HepG2 (cell line): Measurements from ENCODE around the gene TSC22D4. TPM values are rescaled to one million over a fixed set of nuclear protein-coding genes. Genes with fewer than 3 reads are reported as not detected.
A peak's percentile ranks its signal among the peaks of the same experiment; 100 is the strongest.

Source experiments
- CTCF ChIP-seq: sonication (generic); formaldehyde crosslinking; IDR thresholded peaks from 2 replicates; pipeline ENCODE4 v1.5.0; 2020; ENCODE audit warnings: mild to moderate bottlenecking, missing genetic modification reagents, moderate library complexity
- GPN1 ChIP-seq: sonication (generic); formaldehyde crosslinking; IDR thresholded peaks from 2 replicates; pipeline ENCODE4 v1.5.1; 2020; ENCODE audit warnings: missing genetic modification reagents, borderline replicate concordance
- JARID2 ChIP-seq: sonication (generic); formaldehyde crosslinking; IDR thresholded peaks from 2 replicates; pipeline ENCODE4 v1.8.1; 2023; ENCODE audit warnings: missing genetic modification reagents, inconsistent platforms; ENCODE audit not compliant: insufficient replicate concordance
- KMT2A ChIP-seq: sonication (generic); formaldehyde crosslinking; IDR thresholded peaks from 2 replicates; pipeline ENCODE4 v1.4.0; 2020; ENCODE audit warnings: missing genetic modification reagents
- MTA1 ChIP-seq: sonication (generic); formaldehyde crosslinking; IDR thresholded peaks from 2 replicates; pipeline ENCODE4 v1.4.0; 2020; ENCODE audit warnings: missing genetic modification reagents, mild to moderate bottlenecking, borderline replicate concordance
- PHF5A ChIP-seq: IDR thresholded peaks from one replicate; pipeline ENCODE4 v1.6.1; 2018; ENCODE audit warnings: low read depth, missing genetic modification reagents; ENCODE audit not compliant: unreplicated experiment
- PTBP1 ChIP-seq: fragments of 200-400 bp; formaldehyde crosslinking; IDR thresholded peaks from 2 replicates; pipeline ENCODE4 v1.6.1; 2018; ENCODE audit warnings: low read length, low read depth; ENCODE audit not compliant: poor library complexity, severe bottlenecking
- RFXAP ChIP-seq: sonication (generic); formaldehyde crosslinking; IDR thresholded peaks from 2 replicates; pipeline ENCODE4 v1.4.0; 2020; ENCODE audit warnings: missing genetic modification reagents, borderline replicate concordance
- SMAD3 ChIP-seq: sonication (generic); formaldehyde crosslinking; IDR thresholded peaks from 2 replicates; pipeline ENCODE4 v1.4.0; 2020; ENCODE audit warnings: missing genetic modification reagents
- TBX3 ChIP-seq: fragments of 450-650 bp; IDR thresholded peaks from 2 replicates; pipeline ENCODE4 v1.6.1; 2017; ENCODE audit warnings: antibody characterized with exemption, mild to moderate bottlenecking, inconsistent platforms, borderline replicate concordance
- TOE1 ChIP-seq: sonication (generic); formaldehyde crosslinking; IDR thresholded peaks from 2 replicates; pipeline ENCODE4 v1.4.0; 2020; ENCODE audit warnings: mild to moderate bottlenecking, missing genetic modification reagents
- ZBED4 ChIP-seq: sonication (generic); formaldehyde crosslinking; IDR thresholded peaks from 2 replicates; pipeline ENCODE4 v1.4.0; 2020; ENCODE audit warnings: missing genetic modification reagents, borderline replicate concordance
- ZFP37 ChIP-seq: sonication (generic); formaldehyde crosslinking; IDR thresholded peaks from 2 replicates; pipeline ENCODE4 v1.4.0; 2020; ENCODE audit warnings: missing genetic modification reagents, borderline replicate concordance
- ZIK1 ChIP-seq: sonication (generic); formaldehyde crosslinking; IDR thresholded peaks from 2 replicates; pipeline ENCODE4 v1.5.0; 2020; ENCODE audit warnings: mild to moderate bottlenecking, low read depth, missing genetic modification reagents, borderline replicate concordance
- ZNF136 ChIP-seq: sonication (generic); formaldehyde crosslinking; IDR thresholded peaks from 2 replicates; pipeline ENCODE4 v1.8.1; 2022; ENCODE audit warnings: low read depth, mild to moderate bottlenecking, moderate library complexity, missing genetic modification reagents
- ZNF34 ChIP-seq: sonication (generic); formaldehyde crosslinking; IDR thresholded peaks from 2 replicates; pipeline ENCODE4 v1.4.0; 2020; ENCODE audit warnings: mild to moderate bottlenecking, missing genetic modification reagents, borderline replicate concordance
- ZNF382 ChIP-seq: sonication (generic); formaldehyde crosslinking; IDR thresholded peaks from 2 replicates; pipeline ENCODE4 v1.5.0; 2020; ENCODE audit warnings: missing genetic modification reagents, mild to moderate bottlenecking, borderline replicate concordance
- ZNF556 ChIP-seq: sonication (generic); formaldehyde crosslinking; IDR thresholded peaks from 2 replicates; pipeline ENCODE4 v1.4.0; 2020; ENCODE audit warnings: mild to moderate bottlenecking, missing genetic modification reagents, borderline replicate concordance
- ZNF569 ChIP-seq: sonication (generic); formaldehyde crosslinking; IDR thresholded peaks from 2 replicates; pipeline ENCODE4 v1.5.0; 2020; ENCODE audit warnings: mild to moderate bottlenecking, missing genetic modification reagents, moderate library complexity, borderline replicate concordance
- ZNF652 ChIP-seq: IDR thresholded peaks from 2 replicates; pipeline ENCODE4 v1.6.1; 2016; ENCODE audit warnings: low read depth, borderline replicate concordance
- ZSCAN21 ChIP-seq: sonication (generic); formaldehyde crosslinking; IDR thresholded peaks from 2 replicates; pipeline ENCODE4 v1.8.0; 2022; ENCODE audit warnings: mild to moderate bottlenecking, missing genetic modification reagents, moderate library complexity, borderline replicate concordance
- polyA plus RNA-seq, 8 experiments: library from polyadenylated mRNA; depleted of rRNA in 3 of 8; stranded (reverse) in 7 of 8; unstranded in 1 of 8; fragments of >200 nt; fragmentation: Illumina TruSeq in 4 of 8; extraction: Trizol in 4 of 8; gene quantifications; 2 replicates each; pipeline versions ENCODE4 v1.2.1 to v1.2.3, GENCODE V29; 2011 to 2016; ENCODE audit warnings: low read depth in 4 of 8, missing spikeins in 1 of 8, mixed read lengths in 1 of 8; ENCODE audit not compliant: insufficient read depth in 1 of 8
- total RNA-seq, 5 experiments: library from RNA; depleted of rRNA; stranded (reverse); fragments of >200 nt; fragmentation: Illumina TruSeq; extraction: Trizol; gene quantifications; 2 replicates each; pipeline ENCODE4 v1.2.3, GENCODE V29; 2016; ENCODE audit warnings: low read depth in 1 of 5
- TF ChIP-seq, protein P1 (sequence below): sonication (generic); formaldehyde crosslinking; IDR thresholded peaks from 2 replicates; pipeline ENCODE4 v1.8.1; 2023; ENCODE audit warnings: mild to moderate bottlenecking, moderate library complexity, missing genetic modification reagents

Gene TSC22D4
- total and polyA plus RNA-seq, 2 of the 13 experiments (the other 11 are each of a cell fraction or from before 2014, with no cell fraction given) = 7.7 to 8.7 TPM

DNA sequence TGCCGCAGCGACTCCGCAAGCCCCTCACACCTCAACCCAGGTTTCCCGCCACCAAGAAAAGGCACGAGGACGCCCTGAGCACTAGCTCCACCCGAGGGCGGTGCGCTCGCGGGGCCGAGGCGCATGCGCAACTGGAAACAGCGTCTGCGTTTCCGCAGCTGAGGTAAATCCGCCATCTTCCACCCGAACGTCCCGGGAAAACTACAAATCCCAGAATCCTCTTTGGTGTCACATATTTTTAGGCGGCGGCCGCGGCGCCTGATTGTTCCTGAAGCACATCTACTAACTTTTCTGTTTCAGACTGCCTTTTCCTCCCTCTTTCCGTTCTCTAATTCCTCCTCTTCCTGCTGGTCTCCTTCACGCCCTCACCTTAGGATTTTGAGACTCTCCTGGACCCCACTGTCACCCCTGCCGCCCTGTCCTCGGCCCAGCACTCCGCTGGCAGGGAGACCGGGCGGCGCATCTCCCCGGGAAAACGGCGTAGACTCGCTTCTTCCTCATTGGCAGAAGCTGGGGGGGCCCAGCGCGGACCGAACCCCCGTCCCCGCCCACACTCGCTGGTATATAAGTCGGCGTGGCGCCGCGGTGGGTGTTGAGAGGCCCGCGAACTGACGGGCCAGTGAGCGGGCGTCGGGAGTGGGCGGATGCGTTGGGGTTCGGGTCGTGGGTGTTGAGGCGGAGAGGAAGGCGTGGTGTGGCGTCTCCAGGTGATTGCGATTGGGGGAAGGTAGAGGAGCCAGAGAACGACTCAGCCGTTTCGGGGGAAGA is 50.6 kb downstream of the TSC22D4 start, which contains the start of gene ZCWPW1 (continued):
- 0 out of 2 replicates have a peak, but pooled peaks have one; percentile 47 for TF ChIP-seq TOE1
- no peak; the same call in 1 of the 2 replicates for TF ChIP-seq ZIK1 (CRISPR knock-in tag)
- peak; percentile 37 for TF ChIP-seq PHF5A (CRISPR knock-in tag)
- TF ChIP-seq ZNF569 (CRISPR knock-in tag) = 0 out of 2 replicates have a peak, but pooled peaks have one; percentile 45
- peak; percentile 41 for TF ChIP-seq ZBED4
- peak; percentile 85; the same call in 1 of the 2 replicates for TF ChIP-seq ZNF556 (CRISPR knock-in tag)
- TF ChIP-seq SMAD3 (CRISPR knock-in tag) = no peak; the same call in 1 of the 2 replicates
- no peak for TF ChIP-seq TBX3
- no peak; the same call in 1 of the 2 replicates for TF ChIP-seq ZSCAN21 (CRISPR knock-in tag)
- TF ChIP-seq ZNF382 (CRISPR knock-in tag) = no peak
- TF ChIP-seq CTCF (CRISPR knock-in tag) = peak; percentile 25
- no peak for TF ChIP-seq ZNF34 (CRISPR knock-in tag)
- TF ChIP-seq ZNF136 (CRISPR knock-in tag) = 0 out of 2 replicates have a peak, but pooled peaks have one; percentile 25
- TF ChIP-seq JARID2 (CRISPR knock-in tag) = peak; percentile 9
- TF ChIP-seq ZNF652 = no peak; the same call in 1 of the 2 replicates
- TF ChIP-seq, protein P1, sequence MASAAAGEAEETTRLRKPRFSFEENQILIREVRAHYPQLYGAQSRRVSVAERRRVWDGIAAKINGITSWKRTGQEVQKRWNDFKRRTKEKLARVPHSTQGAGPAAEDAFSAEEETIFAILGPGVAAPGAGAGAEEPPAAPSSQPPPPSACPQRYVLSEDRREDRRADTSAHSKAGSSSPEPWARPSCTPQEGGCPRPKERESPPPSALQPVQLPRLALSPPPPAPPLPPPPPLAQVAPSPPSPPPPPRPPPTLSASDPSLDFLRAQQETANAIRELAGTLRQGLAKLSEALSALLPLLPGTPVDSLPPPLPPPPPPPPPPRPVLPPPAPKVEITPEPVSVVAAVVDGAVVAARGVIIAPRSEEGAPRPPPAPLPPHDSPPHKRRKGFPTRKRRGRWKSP (CRISPR knock-in tag) = 0 out of 2 replicates have a peak, but pooled peaks have one; percentile 8
- TF ChIP-seq MTA1 = peak; percentile 19; the same call in 1 of the 2 replicates
- peak; percentile 68; the same call in 1 of the 2 replicates for TF ChIP-seq RFXAP (CRISPR knock-in tag)
- TF ChIP-seq KMT2A = no peak; the same call in 1 of the 2 replicates
- peak; percentile 24 for TF ChIP-seq PTBP1
- TF ChIP-seq ZFP37 (CRISPR knock-in tag) = peak; percentile 71; the same call in 1 of the 2 replicates
- TF ChIP-seq GPN1 (CRISPR knock-in tag) = peak; percentile 76; the same call in 1 of the 2 replicates
